ENCODE measurements around the gene NAA16.
"Not testable (repeated sequence)": the region's sequence is repeated elsewhere in the genome, so short reads cannot be mapped to it uniquely, and the experiment has no call there.

Gene NAA16

GRCh38 chr13:41354416-41354815 lies 43.3 kb downstream of the NAA16 start:
- no peaks in the 10 kb centered on the region for H3K4me1 ChIP-seq (ENCODE audit: control insufficient read depth, insufficient read depth, low read length)
- H3K4me3 ChIP-seq (ENCODE audit: low read length): no peak overlapping the region
- H3K9me3 ChIP-seq (ENCODE audit: control insufficient read depth, insufficient read depth, low read length): no peaks in the 10 kb centered on the region
- H3K27ac ChIP-seq (ENCODE audit: low read length): no peak overlapping the region
- DNase-seq (ENCODE audit: low read depth, low spot score): no peak
- no peaks in the 10 kb centered on the region for H3K27me3 ChIP-seq (ENCODE audit: control insufficient read depth, insufficient read depth, low read length)
- no CpG with 5 or more reads among the region's 5 CpGs for WGBS (ENCODE audit: insufficient coverage, insufficient read length)
- H3K36me3 ChIP-seq (ENCODE audit: control insufficient read depth, insufficient read depth, low read length): peaks cover 2% of the 10 kb centered on the region; the same call in 1 of the 2 replicates

- H3K27me3 ChIP-seq (ENCODE audit: control insufficient read depth, insufficient read depth, low read length); H3K36me3 ChIP-seq (ENCODE audit: control insufficient read depth, insufficient read depth, low read length); DNase-seq (ENCODE audit: low read depth, low spot score); H3K4me3 ChIP-seq (ENCODE audit: low read length); H3K27ac ChIP-seq (ENCODE audit: low read length); H3K9me3 ChIP-seq (ENCODE audit: control insufficient read depth, insufficient read depth, low read length); H3K4me1 ChIP-seq (ENCODE audit: control insufficient read depth, insufficient read depth, low read length): not testable (repeated sequence)
- no CpG with 5 or more reads among the region's 5 CpGs for WGBS (ENCODE audit: insufficient coverage, insufficient read length)
These were observed 45.2 kb downstream of the NAA16 start for GRCh38 chr13:41356385-41356648.

GRCh38 chr13:41356786-41357185 lies 45.7 kb downstream of the NAA16 start:
- DNase-seq (ENCODE audit: low read depth, low spot score): no peak
- WGBS (ENCODE audit: insufficient coverage, insufficient read length): no CpG with 5 or more reads among the region's 6 CpGs
- Histone ChIP-seq H3K4me1 (ENCODE audit: control insufficient read depth, insufficient read depth, low read length) (no peaks in the 10 kb centered on the region), H3K9me3 (ENCODE audit: control insufficient read depth, insufficient read depth, low read length) (no peaks in the 10 kb centered on the region), H3K27ac (ENCODE audit: low read length) (no peak overlapping the region), H3K4me3 (ENCODE audit: low read length) (no peak overlapping the region), H3K36me3 (ENCODE audit: control insufficient read depth, insufficient read depth, low read length) (peaks cover 2% of the 10 kb centered on the region; the same call in 1 of the 2 replicates), H3K27me3 (ENCODE audit: control insufficient read depth, insufficient read depth, low read length) (no peaks in the 10 kb centered on the region)

- H3K9me3 ChIP-seq (ENCODE audit: control insufficient read depth, insufficient read depth, low read length): no peaks in the 10 kb centered on the region
- no peak for DNase-seq (ENCODE audit: low read depth, low spot score)
- no peak overlapping the region for H3K27ac ChIP-seq (ENCODE audit: low read length)
- no peaks in the 10 kb centered on the region for H3K27me3 ChIP-seq (ENCODE audit: control insufficient read depth, insufficient read depth, low read length)
- H3K4me3 ChIP-seq (ENCODE audit: low read length): no peak overlapping the region
- no CpG with 5 or more reads among the region's 5 CpGs for WGBS (ENCODE audit: insufficient coverage, insufficient read length)
- H3K36me3 ChIP-seq (ENCODE audit: control insufficient read depth, insufficient read depth, low read length): peaks cover 5% of the 10 kb centered on the region; the same call in 1 of the 2 replicates
- no peaks in the 10 kb centered on the region for H3K4me1 ChIP-seq (ENCODE audit: control insufficient read depth, insufficient read depth, low read length)
These were observed 50.4 kb downstream of the NAA16 start for GRCh38 chr13:41361491-41361890.

GRCh38 chr13:41364043-41364442 lies 53.0 kb downstream of the NAA16 start:
- DNase-seq (ENCODE audit: low read depth, low spot score): no peak
- no peaks in the 10 kb centered on the region for H3K4me1 ChIP-seq (ENCODE audit: control insufficient read depth, insufficient read depth, low read length)
- no peak overlapping the region for H3K4me3 ChIP-seq (ENCODE audit: low read length)
- peaks cover 5% of the 10 kb centered on the region; the same call in 1 of the 2 replicates for H3K36me3 ChIP-seq (ENCODE audit: control insufficient read depth, insufficient read depth, low read length)
- WGBS (ENCODE audit: insufficient coverage, insufficient read length): no CpG with 5 or more reads among the region's 2 CpGs
- no peaks in the 10 kb centered on the region for H3K9me3 ChIP-seq (ENCODE audit: control insufficient read depth, insufficient read depth, low read length)
- no peaks in the 10 kb centered on the region for H3K27me3 ChIP-seq (ENCODE audit: control insufficient read depth, insufficient read depth, low read length)
- H3K27ac ChIP-seq (ENCODE audit: low read length): no peak overlapping the region

- H3K4me3 ChIP-seq (ENCODE audit: low read length): no peak overlapping the region
- H3K27me3 ChIP-seq (ENCODE audit: control insufficient read depth, insufficient read depth, low read length): no peaks in the 10 kb centered on the region
- peaks cover 8% of the 10 kb centered on the region; the same call in 1 of the 2 replicates for H3K36me3 ChIP-seq (ENCODE audit: control insufficient read depth, insufficient read depth, low read length)
- H3K9me3 ChIP-seq (ENCODE audit: control insufficient read depth, insufficient read depth, low read length): no peaks in the 10 kb centered on the region
- WGBS (ENCODE audit: insufficient coverage, insufficient read length): no CpG with 5 or more reads among the region's 2 CpGs
- DNase-seq (ENCODE audit: low read depth, low spot score): no peak
- H3K27ac ChIP-seq (ENCODE audit: low read length): no peak overlapping the region
- no peaks in the 10 kb centered on the region for H3K4me1 ChIP-seq (ENCODE audit: control insufficient read depth, insufficient read depth, low read length)
These were observed 54.6 kb downstream of the NAA16 start for GRCh38 chr13:41365631-41366030.

- WGBS (ENCODE audit: insufficient coverage, insufficient read length): no CpG with 5 or more reads among the region's 2 CpGs
These were observed 59.7 kb downstream of the NAA16 start for GRCh38 chr13:41370736-41371135.

GRCh38 chr13:41377446-41377845 lies 66.4 kb downstream of the NAA16 start:
- Histone ChIP-seq H3K27ac (ENCODE audit: low read length) (no peak overlapping the region), H3K27me3 (ENCODE audit: control insufficient read depth, insufficient read depth, low read length) (no peaks in the 10 kb centered on the region), H3K4me3 (ENCODE audit: low read length) (no peak overlapping the region), H3K4me1 (ENCODE audit: control insufficient read depth, insufficient read depth, low read length) (no peaks in the 10 kb centered on the region), H3K36me3 (ENCODE audit: control insufficient read depth, insufficient read depth, low read length) (no peaks in the 10 kb centered on the region; the same call in 1 of the 2 replicates), H3K9me3 (ENCODE audit: control insufficient read depth, insufficient read depth, low read length) (no peaks in the 10 kb centered on the region)
- no CpG with 5 or more reads among the region's 5 CpGs for WGBS (ENCODE audit: insufficient coverage, insufficient read length)
- no peak for DNase-seq (ENCODE audit: low read depth, low spot score)

More at GRCh38 chr13:41370736-41371135, 59.7 kb downstream of the NAA16 start:
- H3K4me3 ChIP-seq (ENCODE audit: low read length): no peak overlapping the region
- peaks cover 3% of the 10 kb centered on the region; the same call in 1 of the 2 replicates for H3K36me3 ChIP-seq (ENCODE audit: control insufficient read depth, insufficient read depth, low read length)
- no peak overlapping the region for H3K27ac ChIP-seq (ENCODE audit: low read length)
- no peaks in the 10 kb centered on the region for H3K27me3 ChIP-seq (ENCODE audit: control insufficient read depth, insufficient read depth, low read length)
- DNase-seq (ENCODE audit: low read depth, low spot score): no peak
- no peaks in the 10 kb centered on the region for H3K9me3 ChIP-seq (ENCODE audit: control insufficient read depth, insufficient read depth, low read length)
- H3K4me1 ChIP-seq (ENCODE audit: control insufficient read depth, insufficient read depth, low read length): no peaks in the 10 kb centered on the region

GRCh38 chr13:41382431-41382830 lies 71.4 kb downstream of the NAA16 start:
- WGBS (ENCODE audit: insufficient coverage, insufficient read length): 100% methylated on average over 3 of the region's 4 CpGs
- Histone ChIP-seq H3K27ac (ENCODE audit: low read length) (no peak overlapping the region), H3K4me3 (ENCODE audit: low read length) (no peak overlapping the region), H3K4me1 (ENCODE audit: control insufficient read depth, insufficient read depth, low read length) (no peaks in the 10 kb centered on the region), H3K9me3 (ENCODE audit: control insufficient read depth, insufficient read depth, low read length) (no peaks in the 10 kb centered on the region), H3K27me3 (ENCODE audit: control insufficient read depth, insufficient read depth, low read length) (no peaks in the 10 kb centered on the region), H3K36me3 (ENCODE audit: control insufficient read depth, insufficient read depth, low read length) (no peaks in the 10 kb centered on the region)
- DNase-seq (ENCODE audit: low read depth, low spot score): no peak

GRCh38 chr13:41383386-41383785 lies 72.3 kb downstream of the NAA16 start:
- Histone ChIP-seq H3K4me3 (ENCODE audit: low read length) (no peak overlapping the region), H3K9me3 (ENCODE audit: control insufficient read depth, insufficient read depth, low read length) (no peaks in the 10 kb centered on the region), H3K27ac (ENCODE audit: low read length) (no peak overlapping the region), H3K36me3 (ENCODE audit: control insufficient read depth, insufficient read depth, low read length) (no peaks in the 10 kb centered on the region), H3K4me1 (ENCODE audit: control insufficient read depth, insufficient read depth, low read length) (no peaks in the 10 kb centered on the region), H3K27me3 (ENCODE audit: control insufficient read depth, insufficient read depth, low read length) (no peaks in the 10 kb centered on the region)
- DNase-seq (ENCODE audit: low read depth, low spot score): no peak
- no CpG with 5 or more reads among the region's 3 CpGs for WGBS (ENCODE audit: insufficient coverage, insufficient read length)

GRCh38 chr13:41384749-41385503 lies 73.9 kb downstream of the NAA16 start:
- Histone ChIP-seq H3K4me1 (ENCODE audit: control insufficient read depth, insufficient read depth, low read length) (no peaks in the 10 kb centered on the region), H3K27ac (ENCODE audit: low read length) (no peak overlapping the region), H3K36me3 (ENCODE audit: control insufficient read depth, insufficient read depth, low read length) (no peaks in the 10 kb centered on the region), H3K27me3 (ENCODE audit: control insufficient read depth, insufficient read depth, low read length) (no peaks in the 10 kb centered on the region), H3K9me3 (ENCODE audit: control insufficient read depth, insufficient read depth, low read length) (no peaks in the 10 kb centered on the region), H3K4me3 (ENCODE audit: low read length) (no peak overlapping the region)
- WGBS (ENCODE audit: insufficient coverage, insufficient read length): no CpG with 5 or more reads among the region's 20 CpGs
- DNase-seq (ENCODE audit: low read depth, low spot score): no peak

All from iPS DF 6.9 (cell line).